GM03348 (cell line): Measurements from ENCODE around the gene POLE4.
A peak's percentile ranks its signal among the peaks of the same experiment; 100 is the strongest.

Source experiments
- DNase-seq: peaks from one replicate; pipeline ENCODE4 v3.0.0; 2012; ENCODE audit warnings: low spot score

The POLE4 gene

GRCh38 chr2:74958274-74959105, at the start of gene POLE4:
TSS of gene POLE4 (plus strand) at chr2:74958643. CDS start at chr2:74958680, 37 bp downstream.
- DNase-seq = peak; percentile 97

DNA sequence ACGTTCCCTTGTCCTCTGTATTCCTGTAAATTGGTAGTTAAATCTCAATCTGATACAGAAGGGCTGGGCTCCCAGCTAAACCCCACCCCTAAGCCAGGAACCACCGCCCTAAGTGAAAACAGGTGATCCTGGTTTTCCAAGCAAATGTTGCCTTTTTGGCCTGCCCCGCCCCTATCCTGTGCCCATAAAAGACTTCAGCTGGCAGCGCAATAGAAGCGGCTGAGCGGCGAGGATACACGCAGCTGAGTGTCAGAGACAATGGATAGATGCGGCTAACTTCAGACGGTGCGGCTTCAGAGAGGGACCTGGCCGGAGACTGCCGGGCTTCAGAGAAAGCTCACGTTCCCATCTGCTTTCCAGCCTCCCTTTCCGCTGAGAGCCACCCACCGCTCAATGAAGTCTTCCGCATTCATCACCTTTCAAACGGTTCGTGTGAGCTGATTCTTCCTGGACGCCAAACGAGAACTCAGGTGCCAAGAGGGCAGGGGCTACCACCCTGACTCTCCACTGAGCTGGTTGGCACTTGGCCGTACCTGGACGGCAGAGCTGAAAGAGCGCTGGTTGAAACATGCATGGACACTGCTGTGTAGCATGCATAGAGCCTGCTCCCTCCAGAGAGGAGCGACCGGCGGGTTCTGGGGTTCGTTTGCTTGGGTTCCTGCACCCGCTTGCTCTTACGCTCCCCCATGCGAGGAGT, 49.5 kb upstream of the POLE4 start:
- DNase-seq = no peak

DNA sequence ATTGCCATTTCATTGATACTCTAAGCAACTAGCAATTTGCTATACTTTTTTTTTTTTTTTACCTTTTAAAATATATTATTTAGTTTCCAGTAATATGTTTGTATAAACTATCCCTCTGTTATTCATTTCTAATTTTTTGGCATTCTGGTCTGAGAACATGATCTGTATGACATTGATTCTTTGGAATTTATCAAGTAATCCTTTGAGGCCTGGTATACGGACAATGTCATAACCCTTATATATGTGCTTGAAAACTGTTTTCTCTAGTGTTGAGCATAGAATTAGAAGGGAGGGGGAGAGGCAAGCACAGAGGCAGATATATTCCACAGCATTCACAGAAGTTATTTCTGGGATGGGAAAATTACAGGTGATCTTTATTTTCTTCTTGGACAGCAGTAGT, 48.2 kb upstream of the POLE4 start:
- DNase-seq = no peak

- DNase-seq = no peak
These were observed 47.4 kb upstream of the POLE4 start for GRCh38 chr2:74911061-74911460.

- DNase-seq = no peak
These were observed 42.7 kb upstream of the POLE4 start for GRCh38 chr2:74915743-74916142.

- no peak for DNase-seq
These were observed 42.0 kb upstream of the POLE4 start for GRCh38 chr2:74916394-74916793.

DNA sequence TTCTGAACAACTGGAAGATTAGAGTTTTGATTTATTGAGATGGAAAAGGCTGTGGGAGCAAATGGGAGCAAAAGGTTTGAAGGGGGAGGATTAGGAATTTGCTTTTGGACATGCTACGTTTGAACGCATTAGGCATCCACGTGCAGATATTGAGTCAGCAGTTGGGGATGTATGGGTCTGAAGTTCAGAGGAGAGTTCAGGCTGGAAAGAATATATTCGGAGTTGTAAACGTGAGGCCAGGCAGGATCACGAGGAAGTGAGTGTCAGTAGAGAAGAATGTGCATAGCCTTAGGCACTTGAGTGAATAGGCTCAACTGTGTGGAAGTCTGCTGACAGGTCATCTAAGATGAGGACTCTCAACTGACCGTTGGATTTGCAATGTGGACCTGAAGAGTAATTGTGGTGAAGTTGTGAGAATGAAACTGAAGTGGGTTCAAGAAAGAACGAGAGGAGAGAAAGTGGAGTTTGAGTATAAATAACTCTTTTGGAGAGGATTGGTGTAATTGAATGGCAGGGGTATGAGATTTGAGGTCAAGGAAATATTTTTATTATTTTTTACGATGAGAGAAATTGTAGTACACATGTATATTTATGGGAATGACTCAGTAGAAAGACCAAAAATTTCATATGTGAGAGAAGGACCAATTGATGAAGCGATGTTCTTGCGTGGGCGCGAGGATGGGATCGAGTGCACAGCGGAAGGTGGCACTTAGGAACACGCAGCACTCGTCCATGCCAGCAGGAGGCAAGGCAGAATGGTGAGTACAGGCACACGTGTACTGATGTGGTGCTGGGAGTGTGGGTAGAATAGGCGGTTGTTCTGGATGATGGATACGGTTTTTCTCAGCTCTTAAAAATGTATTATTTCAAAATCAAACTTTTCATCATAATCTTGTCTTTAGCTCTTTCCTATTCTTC, 40.5 kb upstream of the POLE4 start:
- DNase-seq = peak; percentile 41

DNA sequence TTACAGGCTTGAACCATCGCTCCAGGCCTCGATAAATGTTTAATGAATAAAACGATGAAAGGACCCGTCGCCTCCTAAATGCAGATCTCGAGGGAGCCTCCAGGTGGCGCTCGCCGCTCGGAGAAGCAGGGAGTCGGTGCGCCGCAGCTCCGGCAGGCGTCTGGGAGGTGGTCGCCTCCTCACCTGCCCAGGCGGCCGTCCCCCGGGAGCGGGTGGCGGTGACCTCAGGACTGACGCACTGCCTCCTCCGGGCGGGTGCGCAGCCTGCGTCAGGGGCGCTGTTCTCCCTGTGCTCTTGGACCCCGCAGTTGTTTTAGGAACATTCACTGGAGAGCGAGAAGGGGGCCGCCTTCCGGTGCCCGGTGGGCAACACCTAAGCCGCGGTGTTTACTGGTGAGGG, 38.6 kb upstream of the POLE4 start:
- peak; percentile 89 for DNase-seq

- no peak for DNase-seq
These were observed 37.2 kb upstream of the POLE4 start for GRCh38 chr2:74921236-74921736.

- no peak for DNase-seq
These were observed 35.7 kb upstream of the POLE4 start for GRCh38 chr2:74922592-74923227.

- no peak for DNase-seq
These were observed 33.8 kb upstream of the POLE4 start for GRCh38 chr2:74924463-74925265.

DNA sequence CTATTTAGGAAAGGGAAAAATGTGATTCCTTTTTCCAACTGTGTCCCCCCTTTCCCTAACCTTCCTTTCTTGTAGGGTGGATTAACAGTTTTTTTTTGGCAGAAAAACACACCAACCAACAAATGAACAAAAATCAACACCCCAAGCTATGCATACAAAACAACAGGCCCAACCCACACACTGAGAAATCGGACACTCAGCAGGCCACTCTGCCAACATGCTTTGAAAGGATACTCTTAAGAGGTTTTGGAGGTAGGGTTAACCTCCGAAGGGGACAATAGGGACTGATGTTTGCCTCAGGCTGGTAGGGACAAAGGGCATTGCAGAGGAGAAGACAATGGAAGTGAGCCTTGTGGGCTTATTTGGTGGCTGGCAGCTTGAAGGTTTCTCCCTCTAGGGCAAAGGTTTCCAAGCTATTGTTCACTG, 33.1 kb upstream of the POLE4 start:
- no peak for DNase-seq

- DNase-seq = no peak
These were observed 30.8 kb upstream of the POLE4 start for GRCh38 chr2:74927621-74928020.

DNA sequence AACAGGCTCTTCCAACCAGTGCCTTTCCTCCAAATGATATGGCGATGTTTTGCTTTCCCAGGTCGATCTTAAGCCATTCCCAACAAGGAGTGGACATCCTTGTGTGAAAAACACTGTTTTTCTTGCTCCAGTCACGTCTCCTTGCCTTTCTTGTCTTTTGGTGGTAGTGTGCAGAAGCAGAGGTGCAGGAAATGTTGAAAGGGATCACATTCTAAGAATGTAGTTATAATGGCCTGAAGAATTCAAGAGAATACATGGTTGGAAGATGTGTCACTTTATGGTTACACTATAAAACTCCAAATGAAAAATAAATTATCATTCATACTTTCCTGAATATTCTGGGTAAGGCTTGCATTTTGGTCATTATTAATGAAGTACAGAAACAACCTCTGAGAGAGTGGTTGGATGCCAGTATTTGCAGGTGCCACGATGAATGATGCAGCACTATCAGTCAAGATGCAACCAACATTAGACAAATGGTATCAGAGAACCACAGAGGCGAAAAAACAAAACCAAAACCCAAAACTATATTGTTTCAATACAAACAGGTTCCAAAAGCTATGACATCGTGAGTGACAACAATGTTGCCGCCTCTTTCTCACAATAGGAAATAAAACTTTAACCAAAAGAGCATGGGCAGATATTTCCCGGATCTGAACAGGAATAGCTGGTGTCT, 27.5 kb upstream of the POLE4 start:
- DNase-seq = no peak

DNA sequence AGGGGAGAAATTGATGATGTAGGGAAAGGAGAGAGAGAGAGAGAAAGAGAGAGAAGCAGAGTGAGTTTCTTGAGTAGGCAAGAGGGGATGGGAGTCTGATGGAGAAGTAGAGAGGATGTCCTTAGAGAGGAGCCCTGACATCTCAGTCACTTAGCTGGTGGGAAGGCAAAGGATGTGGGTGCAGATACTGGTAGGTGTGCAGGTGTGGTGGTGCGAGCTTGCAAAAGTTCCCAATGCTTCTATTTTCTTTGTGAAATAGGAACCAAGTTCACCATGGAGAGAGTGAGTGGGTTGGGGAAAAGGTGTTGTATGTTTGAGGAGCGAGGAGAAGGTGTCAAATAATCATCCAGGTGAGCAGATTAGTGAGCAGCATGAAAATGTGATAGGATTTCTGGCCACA, 26.5 kb upstream of the POLE4 start:
- DNase-seq = no peak

DNA sequence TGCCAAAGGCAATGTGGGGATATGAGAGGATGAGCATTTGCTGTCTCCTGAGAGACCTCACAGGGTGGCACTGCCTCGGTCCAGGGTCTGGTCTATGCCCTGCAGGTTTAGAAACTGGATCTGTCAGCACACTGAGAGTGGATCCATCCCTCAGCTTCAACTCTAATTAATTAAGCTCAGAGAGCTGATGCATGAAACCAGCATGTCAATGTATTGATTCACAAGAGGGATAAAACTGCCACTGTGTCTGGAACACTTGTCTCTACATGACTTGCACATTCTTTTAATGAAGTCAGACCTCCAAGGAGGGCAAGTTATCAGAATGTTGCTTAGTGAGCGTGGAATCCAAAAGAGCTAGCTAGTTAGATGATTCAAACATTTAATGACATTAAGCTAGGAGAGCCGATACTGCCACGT, 22.5 kb upstream of the POLE4 start:
- DNase-seq = no peak

DNA sequence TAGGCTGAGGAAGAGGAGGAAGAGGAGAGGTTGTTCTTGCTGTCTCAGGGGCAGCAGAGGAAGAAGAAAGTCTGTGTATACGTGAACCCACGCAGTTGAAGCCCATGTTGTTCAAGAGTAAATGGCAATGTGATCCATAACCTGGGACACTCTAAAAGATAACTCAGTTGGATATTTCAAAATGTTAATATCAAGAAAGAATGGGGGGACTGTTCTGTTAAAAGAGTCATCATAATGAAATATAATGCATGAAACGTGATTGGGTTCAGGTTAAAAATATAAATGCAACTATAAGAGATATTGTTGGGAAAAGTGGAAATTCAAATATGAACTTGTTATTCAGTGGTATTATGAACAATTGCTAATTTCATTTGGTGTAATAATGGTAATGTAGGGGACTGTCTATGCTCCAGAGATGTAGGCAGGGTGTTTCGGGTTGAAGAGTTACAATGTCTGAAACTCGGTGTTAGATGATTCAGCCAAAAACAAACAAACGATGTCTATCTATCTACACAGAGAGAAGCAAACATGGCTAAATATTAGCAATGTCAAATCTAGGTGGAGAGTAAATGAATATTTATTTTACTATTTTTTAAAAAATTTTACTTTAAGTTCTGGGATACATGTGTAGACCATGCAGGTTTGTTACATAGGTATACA, 21.1 kb upstream of the POLE4 start:
- DNase-seq = no peak

DNA sequence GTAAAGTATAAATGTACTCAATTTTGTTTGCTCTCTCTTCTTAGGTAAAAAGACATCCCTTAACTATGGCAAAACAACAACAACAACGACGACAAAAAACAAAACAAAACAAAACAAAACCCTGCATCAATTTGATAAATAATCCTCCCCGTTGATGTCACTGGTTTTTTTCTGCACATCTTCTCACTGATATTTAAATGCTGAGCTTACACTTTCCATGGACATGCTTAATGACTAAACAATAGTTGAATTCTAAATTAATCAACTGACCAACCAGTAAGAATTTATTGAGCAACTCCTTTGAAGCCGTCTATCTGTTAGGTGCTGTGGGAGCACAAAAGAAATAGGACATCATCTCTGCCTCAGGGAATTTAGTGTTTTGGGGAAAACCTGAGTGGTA, 20.2 kb upstream of the POLE4 start:
- no peak for DNase-seq

GRCh38 chr2:74939919-74940812, 18.3 kb upstream of the POLE4 start:
- no peak for DNase-seq
